ENCODE results near the gene BARX1. TPM values are rescaled to one million over a fixed set of nuclear protein-coding genes. Genes with fewer than 3 reads are reported as not detected.

Gene BARX1
- total and polyA plus RNA-seq, 2 donors (not counting 1 experiment from before 2014, with no cell fraction given): not detected

GRCh38 chr9:93907551-93908199, 47.5 kb downstream of the BARX1 start:
- no peaks in the 10 kb centered on the region for H3K27me3 ChIP-seq (ENCODE audit: control insufficient read depth, insufficient read depth, low read length)
- no peak overlapping the region for H3K27ac ChIP-seq (ENCODE audit: insufficient read depth, low read length)
- TF ChIP-seq EZH2 (IDR thresholded peaks at IDR 0.05; ENCODE audit: low read length, missing control alignments) (no peak), CTCF (conservative IDR thresholded peaks at IDR 0.05 in 1 of 2, IDR thresholded peaks at IDR 0.05 in 1 of 2; ENCODE audit: low read depth in 1 of 2, low read length in 2 of 2) (no peak)
- no peaks in the 10 kb centered on the region for H4K20me1 ChIP-seq (ENCODE audit: control insufficient read depth, extremely low read depth, insufficient read depth, low read length)
- no peaks in the 10 kb centered on the region for H3K4me1 ChIP-seq (ENCODE audit: control insufficient read depth, extremely low read depth, insufficient read depth, low read length)
- no peaks in the 10 kb centered on the region for H3K9me3 ChIP-seq (ENCODE audit: control insufficient read depth, insufficient read depth, low read depth, low read length)
- H3K79me2 ChIP-seq (ENCODE audit: control insufficient read depth, insufficient read depth, low read length): no peaks in the 10 kb centered on the region
- no peak overlapping the region for H2AFZ ChIP-seq (ENCODE audit: low read length)
- no peak for DNase-seq (ENCODE audit: low read depth in 2 of 2)
- no peak overlapping the region for H3K9ac ChIP-seq (ENCODE audit: insufficient read depth, low read length)
- no peaks in the 10 kb centered on the region for H3K36me3 ChIP-seq (ENCODE audit: control insufficient read depth, insufficient read depth, low read length)
- no peak overlapping the region for H3K4me3 ChIP-seq (replicated peaks in 1 of 4; ENCODE audit: control extremely low read depth in 1 of 4, insufficient read depth in 1 of 4, low read depth in 3 of 4, low read length in 4 of 4)
- no peak overlapping the region for H3K4me2 ChIP-seq (ENCODE audit: extremely low read depth, insufficient read depth, low read length)

GRCh38 chr9:93906195-93906880, 48.8 kb downstream of the BARX1 start:
- Histone ChIP-seq H3K4me3 (replicated peaks in 1 of 4; ENCODE audit: control extremely low read depth in 1 of 4, insufficient read depth in 1 of 4, low read depth in 3 of 4, low read length in 4 of 4) (no peak overlapping the region), H3K9me3 (ENCODE audit: control insufficient read depth, insufficient read depth, low read depth, low read length) (no peaks in the 10 kb centered on the region), H2AFZ (ENCODE audit: low read length) (no peak overlapping the region), H3K27me3 (ENCODE audit: control insufficient read depth, insufficient read depth, low read length) (no peaks in the 10 kb centered on the region), H3K4me2 (ENCODE audit: extremely low read depth, insufficient read depth, low read length) (no peak overlapping the region), H3K9ac (ENCODE audit: insufficient read depth, low read length) (no peak overlapping the region), H4K20me1 (ENCODE audit: control insufficient read depth, extremely low read depth, insufficient read depth, low read length) (no peaks in the 10 kb centered on the region), H3K79me2 (ENCODE audit: control insufficient read depth, insufficient read depth, low read length) (no peaks in the 10 kb centered on the region), H3K4me1 (ENCODE audit: control insufficient read depth, extremely low read depth, insufficient read depth, low read length) (no peaks in the 10 kb centered on the region), H3K27ac (ENCODE audit: insufficient read depth, low read length) (no peak overlapping the region), H3K36me3 (ENCODE audit: control insufficient read depth, insufficient read depth, low read length) (no peaks in the 10 kb centered on the region)
- TF ChIP-seq EZH2 (IDR thresholded peaks at IDR 0.05; ENCODE audit: low read length, missing control alignments) (no peak), CTCF (conservative IDR thresholded peaks at IDR 0.05 in 1 of 2, IDR thresholded peaks at IDR 0.05 in 1 of 2; ENCODE audit: low read depth in 1 of 2, low read length in 2 of 2) (no peak)
- DNase-seq (ENCODE audit: low read depth in 2 of 2): no peak

GRCh38 chr9:93905473-93906133, 49.6 kb downstream of the BARX1 start:
- Histone ChIP-seq H3K79me2 (ENCODE audit: control insufficient read depth, insufficient read depth, low read length) (no peaks in the 10 kb centered on the region), H2AFZ (ENCODE audit: low read length) (no peak overlapping the region), H3K9me3 (ENCODE audit: control insufficient read depth, insufficient read depth, low read depth, low read length) (no peaks in the 10 kb centered on the region), H3K4me1 (ENCODE audit: control insufficient read depth, extremely low read depth, insufficient read depth, low read length) (no peaks in the 10 kb centered on the region), H3K9ac (ENCODE audit: insufficient read depth, low read length) (no peak overlapping the region), H4K20me1 (ENCODE audit: control insufficient read depth, extremely low read depth, insufficient read depth, low read length) (no peaks in the 10 kb centered on the region), H3K27me3 (ENCODE audit: control insufficient read depth, insufficient read depth, low read length) (no peaks in the 10 kb centered on the region), H3K4me2 (ENCODE audit: extremely low read depth, insufficient read depth, low read length) (no peak overlapping the region), H3K4me3 (replicated peaks in 1 of 4; ENCODE audit: control extremely low read depth in 1 of 4, insufficient read depth in 1 of 4, low read depth in 3 of 4, low read length in 4 of 4) (no peak overlapping the region), H3K27ac (ENCODE audit: insufficient read depth, low read length) (no peak overlapping the region), H3K36me3 (ENCODE audit: control insufficient read depth, insufficient read depth, low read length) (no peaks in the 10 kb centered on the region)
- no peak for DNase-seq (ENCODE audit: low read depth in 2 of 2)
- no peak for TF ChIP-seq CTCF (conservative IDR thresholded peaks at IDR 0.05 in 1 of 2, IDR thresholded peaks at IDR 0.05 in 1 of 2; ENCODE audit: low read depth in 1 of 2, low read length in 2 of 2)
- no peak for TF ChIP-seq EZH2 (IDR thresholded peaks at IDR 0.05; ENCODE audit: low read length, missing control alignments)

Data from fibroblast of lung (primary cell).